ENCODE data around the gene JUNB. TPM values are rescaled to one million over a fixed set of nuclear protein-coding genes. Genes with fewer than 3 reads are reported as not detected.

The JUNB gene
- total RNA-seq, 1 donor from 2014 or later, result 22.6 TPM

DNA sequence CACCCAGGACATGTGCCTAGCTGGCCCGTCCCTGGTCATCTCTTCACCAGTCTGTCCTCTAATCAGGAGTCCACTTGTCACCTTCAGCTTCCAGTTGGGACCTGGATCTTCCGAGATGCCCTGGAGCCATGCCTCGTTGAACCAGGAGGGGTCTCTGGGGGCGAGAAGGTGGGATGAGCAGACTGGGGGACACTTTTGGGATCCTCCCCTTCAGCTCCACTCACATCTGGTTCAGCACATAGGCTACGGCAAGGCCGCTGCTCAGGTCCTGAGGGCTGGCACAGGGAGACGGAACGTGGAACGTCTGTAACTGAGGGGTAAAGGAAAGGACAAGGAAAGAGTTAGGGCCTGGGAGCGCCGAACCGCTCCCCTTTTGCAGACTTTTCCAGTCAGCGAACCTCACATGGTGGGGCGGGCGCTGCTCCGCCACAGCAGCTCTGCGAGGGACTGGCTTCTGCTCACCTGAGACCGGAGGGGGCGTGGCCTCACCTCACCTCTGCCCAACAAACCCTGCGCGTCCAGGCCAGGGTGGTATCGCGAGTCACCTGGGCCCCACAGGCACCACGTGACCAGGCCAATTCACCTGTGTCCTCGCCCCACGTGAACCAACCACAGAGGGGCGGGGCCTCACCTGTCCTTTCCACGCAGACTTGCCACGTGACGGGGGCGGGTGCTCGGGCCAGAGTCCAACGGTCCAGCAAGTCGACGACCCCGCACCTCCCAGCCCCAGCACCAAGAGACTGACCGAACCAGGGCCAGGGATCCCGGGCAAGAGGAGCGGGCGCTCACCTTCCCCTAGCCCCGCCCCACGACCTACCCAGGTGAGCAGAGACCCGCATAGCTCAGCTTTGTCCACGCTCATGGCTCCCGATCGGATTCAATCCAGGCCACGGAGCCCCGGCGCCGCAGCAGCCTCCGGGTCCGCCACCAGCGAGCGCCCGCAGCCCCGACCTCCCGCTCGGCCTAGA, 16.4 kb upstream of the JUNB start, which contains the start of gene HOOK2:
Gene HOOK2 (minus strand): TSS at position 965 of the 968 bp plus-strand sequence. CDS start 103 bp downstream, at position 862.
- DNase-seq, result no peak

GRCh38 chr19:12777217-12778016, 13.9 kb upstream of the JUNB start:
- peak; percentile 59 for DNase-seq

DNA sequence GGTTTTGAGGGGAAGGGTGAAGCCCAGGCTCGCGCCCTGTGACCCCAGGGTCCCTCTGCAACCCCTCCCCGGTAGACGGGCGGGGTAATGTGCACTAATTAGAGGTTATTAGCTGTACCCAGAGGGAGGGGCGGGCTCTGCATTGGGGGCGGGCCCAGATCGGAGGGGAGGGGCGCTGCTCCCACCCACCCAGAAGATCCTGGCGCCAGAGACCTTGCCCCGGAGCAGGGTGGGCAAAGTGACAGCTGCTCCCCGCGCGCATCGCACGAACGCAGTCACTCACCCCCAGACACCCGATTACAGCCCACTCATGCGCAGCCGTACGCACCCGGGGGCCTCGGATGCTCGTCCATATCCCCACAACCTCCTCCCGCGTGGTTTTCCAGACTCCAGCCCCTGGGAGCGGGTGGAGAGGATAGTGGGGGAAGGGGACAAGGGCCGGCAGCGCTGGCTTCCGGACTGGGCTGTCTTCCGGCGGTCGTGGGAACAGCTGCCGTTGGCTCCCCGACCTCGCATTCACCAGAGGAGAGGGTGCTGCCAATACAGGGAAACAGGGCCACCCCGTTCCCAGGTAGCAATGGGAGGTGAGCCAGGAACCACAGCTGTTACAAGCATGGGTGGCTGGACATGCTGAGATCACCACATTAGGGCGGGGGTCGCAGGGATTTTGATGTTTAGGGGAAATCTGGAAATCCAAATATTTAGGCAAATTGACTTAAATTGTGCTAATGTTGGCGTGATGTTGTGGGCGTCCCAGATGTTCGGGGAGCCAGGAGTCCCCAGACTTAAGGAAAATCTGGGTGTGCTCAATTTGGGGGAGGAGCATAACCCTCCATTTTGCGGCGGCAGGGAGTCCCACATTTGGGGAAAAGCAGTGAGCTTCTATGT, 13.0 kb upstream of the JUNB start:
- peak; percentile 41 for DNase-seq

DNA sequence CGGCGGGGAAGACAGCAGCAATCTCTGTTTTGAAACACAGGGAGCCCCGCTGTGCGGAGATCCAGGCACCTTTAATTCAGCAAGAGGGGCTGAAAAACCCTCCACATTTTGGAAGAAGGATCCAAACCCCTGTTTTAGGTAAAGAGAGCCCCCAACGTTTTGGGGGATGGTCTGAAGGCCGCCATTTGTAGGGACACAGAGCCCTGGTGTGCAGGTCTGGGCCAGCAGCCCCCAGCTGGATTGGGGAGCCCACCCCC, 12.5 kb upstream of the JUNB start:
- no peak for DNase-seq

DNA sequence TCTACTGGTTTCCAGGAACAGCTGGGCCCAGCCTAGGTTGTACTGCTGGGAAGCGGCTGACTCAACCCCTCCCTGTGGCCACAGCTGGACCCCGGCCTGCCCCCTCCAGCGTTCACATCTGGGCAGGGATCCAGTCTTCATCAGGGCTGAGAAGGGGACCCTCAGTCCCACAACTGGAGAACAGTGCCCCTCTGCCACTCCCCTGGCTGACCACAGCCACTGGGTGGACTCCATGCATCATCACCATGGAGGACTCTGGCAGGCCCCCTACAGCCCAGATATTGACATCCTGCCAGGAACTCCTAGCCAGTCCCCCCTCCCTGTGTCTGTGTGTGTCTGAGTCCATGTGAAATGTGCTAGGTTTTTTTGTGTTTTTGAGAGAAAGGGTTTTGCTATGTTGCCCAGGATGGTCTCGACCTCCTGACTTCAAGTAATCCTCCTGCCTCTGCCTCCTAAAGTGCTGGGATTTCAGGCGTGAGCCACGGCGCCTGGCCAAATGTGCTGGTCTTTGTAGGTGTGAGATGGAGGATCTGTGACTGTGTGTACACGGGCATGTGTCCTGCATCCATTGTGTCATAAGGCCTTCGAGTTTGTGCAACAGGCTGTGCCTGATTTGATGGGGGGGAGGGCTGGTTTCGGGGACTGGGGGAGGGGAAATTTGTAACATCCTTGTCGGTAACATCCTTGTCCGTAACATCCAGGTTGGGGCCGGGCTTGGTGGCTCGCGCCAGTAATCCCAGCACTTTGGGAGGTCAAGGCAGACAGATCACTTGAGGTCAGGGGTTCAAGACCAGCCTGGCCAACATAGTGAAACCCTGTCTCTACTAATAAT, 11.9 kb upstream of the JUNB start:
- DNase-seq, result no peak

- DNase-seq, result no peak
Measured at GRCh38 chr19:12782174-12782423, 9.2 kb upstream of the JUNB start.

DNA sequence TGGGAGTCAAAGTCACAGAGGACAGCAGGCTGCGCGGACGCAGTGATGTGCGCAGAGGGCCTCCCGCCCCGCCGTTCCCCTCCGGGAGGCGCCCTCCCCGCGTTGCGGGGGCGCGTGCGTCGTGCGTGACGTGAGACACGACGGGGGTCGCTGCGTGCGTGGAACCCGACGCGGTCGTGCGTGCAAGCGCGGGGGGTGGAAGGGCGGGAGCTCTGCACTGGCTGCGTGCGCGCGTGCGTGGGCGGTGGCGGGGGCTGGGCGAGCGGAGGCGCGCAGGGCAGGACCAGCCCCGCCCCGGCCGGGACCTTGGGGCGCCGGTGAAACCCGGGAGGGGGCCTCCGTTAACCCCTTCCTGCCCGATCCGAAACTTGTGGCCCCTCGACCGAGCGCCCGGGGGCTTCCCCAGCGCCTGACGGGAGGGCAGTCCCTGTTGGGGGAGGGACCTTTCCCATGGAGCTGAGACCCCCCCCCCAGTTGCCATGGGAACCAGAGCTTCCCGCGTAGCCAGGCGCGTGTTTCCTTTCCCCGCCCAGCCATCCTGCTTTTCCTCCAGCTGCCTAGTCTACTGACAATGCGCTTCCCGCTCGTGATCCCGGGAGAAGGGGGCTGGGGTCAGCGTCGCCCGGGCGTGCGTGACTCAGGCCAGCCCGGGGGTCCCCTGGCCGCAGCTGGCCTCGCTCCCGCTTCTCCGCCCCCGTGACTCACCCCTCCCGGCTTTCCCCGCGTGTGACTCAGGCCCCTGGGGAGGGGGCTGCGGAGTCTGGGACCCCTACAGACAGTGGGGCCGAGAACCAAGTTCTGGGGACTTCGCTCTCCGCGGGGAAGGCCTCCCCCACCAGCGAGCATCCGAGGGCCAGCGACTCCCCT, 8.6 kb upstream of the JUNB start:
- peak; percentile 89 for DNase-seq

DNA sequence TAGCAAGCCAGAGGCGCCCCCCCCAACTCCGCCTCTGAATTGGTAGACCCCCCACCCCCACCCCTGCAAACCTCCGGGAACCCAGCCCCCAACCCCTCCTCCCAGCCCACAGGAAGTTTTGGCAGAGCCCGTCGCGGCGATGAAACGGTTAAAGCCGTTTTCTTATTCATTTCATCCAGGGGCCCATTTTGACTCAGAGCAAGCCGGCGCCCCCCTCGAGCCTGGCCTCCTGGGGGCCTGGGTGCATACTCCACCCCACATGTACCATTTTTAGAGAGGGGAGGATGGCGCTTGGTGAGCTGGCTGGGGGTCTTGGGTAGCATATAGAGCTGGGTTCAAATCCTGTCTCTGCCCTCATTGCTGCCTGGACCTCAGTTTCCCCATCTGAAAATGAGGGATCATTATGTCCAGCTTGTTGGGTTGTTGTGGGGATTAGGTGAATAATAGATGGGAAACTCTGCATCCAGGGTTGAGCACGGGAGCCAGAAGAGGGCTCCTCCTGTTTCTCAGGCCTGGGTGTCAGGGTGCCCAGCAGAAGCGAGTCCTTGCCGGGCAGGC, 7.9 kb upstream of the JUNB start:
- DNase-seq, result no peak

DNA sequence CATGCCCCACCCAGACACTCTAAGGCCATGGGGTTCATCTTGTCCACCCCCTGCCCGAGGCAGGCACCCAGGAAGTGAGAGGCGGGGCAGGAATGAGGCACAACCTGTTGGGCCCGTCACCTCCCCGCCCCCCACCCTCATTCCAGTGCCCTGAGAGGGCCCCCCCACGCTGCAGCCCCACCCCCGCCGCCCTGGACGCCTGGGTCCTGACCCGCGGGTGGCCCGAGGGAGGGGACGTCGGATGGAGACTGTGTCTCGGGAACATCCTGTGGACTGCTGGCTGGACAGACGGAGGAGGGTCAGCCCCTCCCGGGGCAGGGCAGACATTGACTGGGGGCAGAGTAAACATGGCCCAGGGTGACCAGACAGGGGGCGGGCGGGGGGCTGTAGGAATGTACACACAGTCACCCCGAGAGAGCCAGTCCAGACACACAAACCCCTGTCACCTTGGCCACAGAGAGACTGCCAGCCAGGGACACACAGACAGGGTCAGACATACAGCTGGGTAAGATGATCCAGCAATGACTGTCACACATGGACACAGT, 7.4 kb upstream of the JUNB start:
- no peak for DNase-seq

DNA sequence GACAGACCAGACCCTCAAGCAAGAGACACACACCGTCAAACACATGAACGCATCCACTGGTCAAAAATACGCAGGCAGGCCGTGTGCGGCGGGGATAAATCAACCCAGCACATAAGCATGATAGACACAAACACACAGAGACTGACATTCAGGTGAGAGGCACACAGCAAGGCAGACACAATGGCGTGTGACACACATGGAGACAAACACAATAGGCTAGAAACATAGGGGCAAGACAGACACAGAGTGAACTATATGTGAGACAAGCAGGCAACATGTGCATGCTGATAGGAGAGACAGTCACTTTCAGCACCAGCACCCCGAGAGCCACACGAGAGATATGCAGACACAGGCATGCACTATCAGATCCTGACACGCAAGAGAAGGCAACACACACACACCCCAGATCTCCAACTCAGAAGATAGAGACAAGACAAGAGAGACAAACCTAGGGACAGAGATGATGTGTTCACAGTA, 6.9 kb upstream of the JUNB start:
- no peak for DNase-seq

DNA sequence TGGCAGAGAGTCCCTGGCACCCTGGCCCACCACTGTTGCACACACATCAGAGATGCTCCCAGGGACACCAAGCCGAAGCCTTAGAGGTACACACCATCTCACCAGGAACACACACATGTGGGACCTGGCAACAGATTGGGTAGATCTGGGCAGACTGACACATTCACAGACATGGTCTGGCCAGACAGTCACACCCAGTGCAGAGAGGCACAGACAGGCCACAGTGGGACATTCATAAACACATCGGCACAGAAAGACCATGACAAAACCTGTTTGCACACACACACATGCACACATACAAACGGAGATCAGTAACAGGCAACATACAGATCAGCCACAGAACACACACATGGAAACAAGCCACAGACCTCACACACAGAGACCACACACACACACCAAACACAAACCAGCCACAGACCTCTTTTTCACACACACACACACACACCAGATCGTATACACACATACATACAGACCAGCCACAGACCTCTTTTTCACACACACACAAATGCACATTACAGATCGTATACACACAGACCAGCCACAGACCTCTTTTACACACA, 6.3 kb upstream of the JUNB start:
- DNase-seq, result no peak

DNA sequence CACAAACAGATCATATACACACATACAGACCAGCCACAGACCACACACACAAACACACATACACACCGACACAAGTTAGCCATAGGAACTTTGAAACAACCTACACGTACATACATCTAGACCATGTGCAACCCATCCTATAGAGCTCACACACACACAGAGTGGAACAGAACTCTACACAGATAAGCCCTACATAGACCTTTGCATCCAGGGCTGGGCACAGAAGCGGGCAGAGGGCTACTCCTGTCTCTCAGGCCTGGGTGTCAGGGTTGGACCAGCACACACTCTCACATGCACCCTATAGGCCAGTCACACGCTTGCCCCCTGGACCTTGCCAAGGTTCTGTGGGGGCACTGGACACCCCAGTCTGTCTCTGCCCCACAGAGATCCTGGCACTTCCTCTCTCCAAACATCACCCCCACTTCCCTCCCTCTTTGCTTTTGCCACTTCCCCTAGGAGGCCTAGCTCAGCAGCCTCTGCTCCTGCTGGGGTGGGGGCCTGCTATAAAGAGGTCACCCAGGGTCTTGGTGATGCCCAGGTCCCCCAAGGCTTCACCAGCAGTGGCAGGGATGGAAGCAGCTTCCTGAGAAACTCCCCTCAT, 5.8 kb upstream of the JUNB start:
- DNase-seq, result no peak

GRCh38 chr19:12786141-12786870, 5.0 kb upstream of the JUNB start:
- DNase-seq, result peak; percentile 32

GRCh38 chr19:12786952-12787351, 4.3 kb upstream of the JUNB start:
- DNase-seq, result no peak

DNA sequence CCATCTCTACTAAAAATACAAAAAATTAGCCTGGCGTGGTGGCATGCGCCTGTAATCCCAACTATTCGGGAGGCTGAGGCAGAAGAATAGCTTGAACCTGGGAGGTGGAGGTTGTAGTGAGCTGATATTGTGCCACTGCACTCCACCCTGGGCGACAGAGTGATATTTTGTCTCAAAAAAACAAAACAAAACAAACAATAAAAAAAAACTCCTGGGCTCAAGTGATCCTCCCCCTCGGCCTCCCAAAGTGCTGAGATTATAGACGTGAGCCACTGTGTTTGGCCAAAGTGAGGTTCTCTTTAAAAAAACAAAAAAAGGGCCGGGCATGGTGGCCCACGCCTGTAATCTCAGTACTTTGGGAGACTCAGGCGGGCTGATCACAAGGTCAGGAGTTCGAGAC, 3.8 kb upstream of the JUNB start:
- no peak for DNase-seq

DNA sequence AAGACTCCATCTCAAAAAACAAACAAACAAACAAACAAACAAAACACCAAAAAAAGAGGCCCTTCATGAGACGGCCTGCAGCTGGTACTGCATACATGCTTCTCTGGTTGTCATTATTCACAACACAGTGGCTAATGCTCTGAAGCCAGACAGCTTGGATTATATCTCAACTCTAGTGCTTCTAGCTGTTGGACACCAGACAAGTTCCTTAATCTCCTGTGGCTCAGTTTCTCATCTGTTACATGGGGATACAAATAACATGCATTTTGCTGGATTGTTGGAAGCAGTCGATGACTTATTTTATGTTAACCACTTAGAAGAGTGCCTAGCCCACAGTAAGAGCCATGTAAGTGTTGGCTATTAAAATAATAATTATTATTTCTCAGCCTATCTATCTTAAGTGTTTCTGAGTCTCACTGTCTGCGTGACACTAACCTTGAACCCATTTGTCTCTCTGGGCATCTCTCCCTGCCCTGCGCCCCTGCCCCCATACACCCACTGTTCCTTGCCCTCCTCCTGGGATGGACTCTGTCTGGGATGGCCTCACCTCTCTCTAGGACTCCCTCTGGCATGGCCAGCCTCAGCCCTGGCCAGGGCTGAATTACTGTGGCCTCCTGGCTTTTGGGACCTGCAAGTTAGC, 3.1 kb upstream of the JUNB start:
- DNase-seq, result no peak

DNA sequence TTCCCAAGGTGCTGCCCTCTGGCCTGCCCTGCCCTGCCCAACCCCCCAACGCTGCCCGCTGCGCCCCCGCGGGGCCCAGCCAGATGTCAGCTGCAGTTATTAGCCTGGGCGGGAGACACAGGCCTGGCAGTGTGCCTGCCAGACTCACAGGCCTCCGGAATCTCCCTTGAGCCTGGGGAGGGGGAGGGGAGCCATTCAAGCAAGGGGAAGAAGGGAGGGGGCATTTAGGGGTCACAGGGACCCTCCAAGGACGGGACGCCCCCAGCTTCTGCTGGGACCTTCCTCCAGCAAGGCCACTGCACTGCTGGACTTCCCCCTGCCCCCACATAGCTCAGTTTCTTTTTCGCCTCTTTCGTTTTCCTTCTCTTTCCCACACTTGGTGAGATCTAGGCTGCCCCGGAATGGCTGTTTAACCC, 2.6 kb upstream of the JUNB start:
- DNase-seq, result peak; percentile 45
